GM18498 (cell line): ENCODE measurements around the gene SIGLEC11.
A peak's percentile ranks its signal among the peaks of the same experiment; 100 is the strongest.
"Not testable (repeated sequence)": the region's sequence is repeated elsewhere in the genome, so short reads cannot be mapped to it uniquely, and the experiment has no call there.

Source experiments
- ATAC-seq: cut with Tn5 transposase; IDR thresholded peaks from one replicate; pipeline ENCODE4 v1.9.1; 2021; ENCODE audit warnings: mild to moderate bottlenecking, moderate library complexity; ENCODE audit not compliant: unreplicated experiment

Gene SIGLEC11

DNA sequence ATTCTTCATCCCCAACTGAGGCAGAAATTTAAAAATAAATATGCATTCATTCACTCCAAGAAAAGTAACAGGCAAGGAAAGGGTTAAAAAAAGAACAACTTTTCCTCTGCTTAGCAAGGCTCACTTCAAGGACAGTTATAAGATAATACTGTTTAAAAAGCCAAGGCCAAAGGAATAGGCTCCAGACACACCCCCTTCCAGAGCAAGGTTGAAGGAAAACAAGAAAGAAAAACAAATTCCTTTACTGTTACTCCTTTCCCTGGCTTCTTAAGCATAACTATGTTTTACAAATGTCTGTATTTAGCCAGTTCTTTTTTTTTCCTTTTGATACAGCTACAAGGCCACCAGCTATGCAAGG is 8.5 kb downstream of the SIGLEC11 start:
- ATAC-seq = no peak

DNA sequence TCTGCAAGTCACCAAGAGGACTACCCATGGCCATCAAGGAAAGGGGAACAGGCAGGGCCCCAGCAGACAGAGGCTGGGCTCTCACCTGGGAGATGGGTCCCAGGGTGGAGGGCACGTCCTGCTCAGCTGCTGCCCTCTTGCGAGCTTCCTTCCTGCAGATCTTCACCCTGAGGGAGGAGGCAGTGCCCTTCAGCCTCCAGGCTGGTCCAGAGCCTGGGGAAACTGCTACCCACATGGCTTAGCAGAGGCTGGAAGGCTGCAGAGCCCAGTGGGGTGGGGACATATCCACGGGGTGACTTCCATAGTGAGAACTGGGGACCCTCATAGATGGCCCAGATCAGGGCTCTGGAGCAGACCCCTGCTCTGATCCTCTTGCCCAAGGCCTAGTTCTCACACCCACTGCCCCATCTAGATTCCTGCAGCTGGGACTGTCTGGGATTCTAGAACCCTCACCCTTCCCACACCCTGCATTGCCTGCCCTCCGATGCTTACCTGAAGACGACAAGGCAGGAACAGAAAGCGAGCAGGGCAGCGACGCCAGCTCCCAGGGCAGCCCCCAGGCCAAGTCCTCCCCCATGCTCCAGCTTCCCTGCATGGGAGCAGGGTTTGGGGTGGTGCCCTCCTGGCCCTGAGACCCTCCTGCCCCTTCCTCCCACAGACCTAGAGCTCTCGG is 9.0 kb downstream of the SIGLEC11 start:
- ATAC-seq = no peak

DNA sequence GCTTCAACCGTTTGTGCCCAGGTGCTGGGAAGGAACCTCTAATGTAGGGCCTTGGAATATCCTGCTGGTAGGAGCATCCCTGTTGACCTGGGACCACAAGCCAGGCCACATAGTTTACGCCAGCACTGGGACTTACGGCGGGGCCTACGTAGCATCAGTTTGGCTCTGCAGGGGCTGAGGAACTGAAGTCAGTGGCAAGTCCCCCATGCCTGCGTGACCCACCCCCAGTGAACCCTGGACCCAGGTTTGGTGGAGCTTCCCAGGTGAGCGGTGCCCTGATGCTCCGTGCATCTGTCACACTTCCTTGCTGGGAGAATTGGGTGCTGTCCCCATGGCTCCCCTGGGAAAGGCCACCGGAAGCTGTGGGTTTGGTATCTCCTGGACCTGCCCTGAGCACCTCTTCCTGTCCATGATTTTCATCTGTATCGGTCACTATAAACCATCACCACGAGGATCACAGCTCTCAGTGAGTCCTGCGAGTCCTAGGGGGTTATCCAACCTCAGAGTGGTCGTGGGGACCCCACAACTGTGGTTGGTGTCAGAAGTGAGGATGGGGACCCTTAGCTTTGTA is 9.9 kb downstream of the SIGLEC11 start:
- no peak for ATAC-seq

DNA sequence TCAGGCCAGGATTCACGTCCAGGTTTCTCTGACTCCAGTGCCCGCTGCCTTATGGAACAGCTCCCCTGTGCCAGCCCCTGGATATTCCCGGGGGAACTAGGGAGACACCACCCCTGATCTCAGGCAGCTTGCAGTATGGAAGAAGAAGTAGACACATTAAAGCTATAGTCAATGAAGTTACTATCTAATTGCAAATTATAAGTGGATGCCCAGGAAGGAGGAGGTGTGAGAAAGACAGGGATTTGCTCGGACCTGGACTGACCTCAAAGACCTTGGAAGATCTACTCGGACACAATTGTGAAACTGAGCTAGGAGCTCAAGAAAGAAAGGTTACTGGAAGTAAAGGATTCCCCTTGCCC is 10.4 kb downstream of the SIGLEC11 start:
- ATAC-seq = no peak

DNA sequence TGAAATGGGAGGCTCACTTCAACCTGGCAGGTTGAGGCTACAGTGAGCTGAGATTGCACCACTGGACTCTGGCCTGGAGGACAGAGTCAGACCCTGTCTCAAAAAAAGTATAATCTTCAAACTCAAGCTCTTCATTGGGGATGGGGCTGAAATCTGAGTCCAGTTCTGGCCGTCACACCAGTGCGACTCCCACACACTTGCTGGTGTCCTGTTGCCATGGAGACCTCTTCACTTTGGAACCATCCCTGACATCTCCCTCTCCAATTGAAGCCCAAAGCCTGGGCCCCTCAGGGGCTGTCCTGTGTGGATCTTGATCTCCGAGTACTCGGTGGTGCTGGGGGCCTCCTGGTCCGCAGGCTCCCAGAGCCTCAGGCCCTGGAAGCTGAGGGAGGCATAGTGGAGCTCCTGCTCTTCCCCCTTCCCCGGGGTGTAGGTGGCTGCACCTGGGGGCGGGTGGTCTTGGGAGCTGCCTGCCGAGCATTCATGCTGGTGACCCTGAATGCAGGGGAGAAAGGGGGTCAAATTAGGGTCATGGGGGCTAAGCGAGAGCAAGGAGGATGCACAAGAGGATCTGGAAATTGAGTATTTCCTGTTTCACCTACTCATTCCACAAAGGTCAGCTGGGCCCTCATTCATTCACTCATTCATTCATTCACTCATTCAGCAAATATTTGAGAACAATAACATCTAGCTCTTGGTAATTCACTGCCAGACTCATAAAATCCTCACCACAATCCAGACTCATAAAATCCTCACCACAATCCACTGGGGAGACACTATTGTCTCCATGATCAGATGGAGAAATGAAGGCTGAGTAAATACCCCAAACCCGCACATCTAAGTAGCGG is 11.0 kb downstream of the SIGLEC11 start:
- no peak for ATAC-seq

DNA sequence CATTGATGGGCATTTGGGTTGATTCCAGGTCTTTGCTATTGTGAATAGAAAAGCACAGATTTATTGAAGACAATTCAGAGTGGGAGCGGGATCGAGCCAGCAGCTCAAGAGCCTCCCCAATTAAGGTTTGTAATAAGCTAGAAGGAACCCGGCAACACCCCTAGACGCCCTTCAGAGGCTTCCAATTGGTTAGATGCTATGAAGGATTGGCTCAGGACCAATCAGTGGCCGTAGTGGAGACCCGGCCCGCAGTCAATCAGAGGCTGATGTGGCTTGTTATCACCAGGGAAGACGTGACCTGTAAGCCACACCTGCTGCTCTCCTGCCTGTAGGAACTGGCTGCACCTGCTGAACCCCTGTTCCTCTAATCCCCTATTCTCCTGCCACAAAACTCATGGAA is 14.6 kb downstream of the SIGLEC11 start:
- ATAC-seq = no peak

DNA sequence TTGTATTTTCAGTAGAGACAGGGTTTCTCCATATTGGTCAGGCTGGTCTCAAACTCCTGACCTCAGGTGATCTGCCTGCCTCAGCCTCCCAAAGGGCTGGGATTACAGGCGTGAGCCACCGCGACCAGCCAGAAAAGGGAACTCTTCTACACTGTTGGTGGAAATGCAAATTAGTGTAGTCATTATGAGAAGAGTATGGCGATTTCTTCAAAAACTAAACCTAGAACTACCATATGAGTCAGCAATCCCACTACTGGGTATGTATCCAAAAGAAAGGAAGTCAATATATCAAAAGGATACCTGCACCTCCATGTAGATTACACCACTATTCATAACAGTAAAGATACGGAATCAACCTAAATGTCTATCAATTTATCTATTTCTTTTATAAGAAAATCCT is 16.4 kb downstream of the SIGLEC11 start:
- not testable (repeated sequence) for ATAC-seq

DNA sequence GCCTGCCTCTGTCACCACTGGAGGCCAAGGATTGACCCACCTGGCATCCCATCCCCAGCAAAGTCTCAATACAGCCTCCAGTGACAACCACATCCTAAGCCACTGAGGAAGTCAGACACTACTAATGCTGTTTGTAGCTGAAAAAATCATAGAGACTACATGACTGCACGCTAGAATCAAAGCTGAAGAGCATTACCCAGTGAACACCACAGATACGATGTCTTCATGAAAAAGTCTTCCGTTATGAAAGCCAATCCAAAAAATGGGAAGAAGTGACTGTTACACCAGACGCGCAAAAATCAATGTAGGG is 20.5 kb downstream of the SIGLEC11 start:
- ATAC-seq = no peak

DNA sequence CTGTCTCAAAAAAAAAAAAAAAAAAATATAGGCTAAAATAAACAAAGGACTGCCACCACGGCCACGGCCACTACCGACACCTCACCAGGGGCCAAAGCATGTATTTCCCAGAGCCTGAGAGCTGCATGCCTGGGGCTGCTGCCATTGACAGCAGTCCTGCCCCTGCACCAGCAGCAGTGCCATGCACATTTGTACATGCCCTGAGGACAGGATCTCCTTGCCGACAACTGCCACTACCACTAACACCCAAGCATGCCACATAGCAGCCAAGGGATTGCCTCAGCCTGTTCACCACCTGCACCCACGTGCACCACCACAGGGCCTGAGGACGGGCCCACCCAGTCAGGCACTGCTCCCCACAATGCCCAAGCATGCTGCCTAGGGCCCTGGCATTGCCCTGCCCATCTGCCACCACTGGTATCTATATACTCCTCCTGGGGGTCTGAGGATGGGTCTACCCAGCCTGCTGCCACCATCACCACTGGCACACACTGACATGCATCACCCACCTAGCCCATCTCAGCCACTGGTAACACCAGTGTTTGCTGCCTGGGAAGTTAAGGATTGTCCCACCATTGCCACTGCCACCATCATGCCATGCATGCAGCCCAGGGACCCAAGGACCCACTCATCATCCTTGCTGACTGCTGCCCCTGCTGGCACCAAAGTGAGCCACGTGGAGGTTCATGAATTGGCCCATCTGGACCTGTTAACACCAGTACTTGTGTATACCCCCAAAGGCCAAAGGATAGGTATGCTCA is 21.1 kb downstream of the SIGLEC11 start:
- ATAC-seq = no peak

DNA sequence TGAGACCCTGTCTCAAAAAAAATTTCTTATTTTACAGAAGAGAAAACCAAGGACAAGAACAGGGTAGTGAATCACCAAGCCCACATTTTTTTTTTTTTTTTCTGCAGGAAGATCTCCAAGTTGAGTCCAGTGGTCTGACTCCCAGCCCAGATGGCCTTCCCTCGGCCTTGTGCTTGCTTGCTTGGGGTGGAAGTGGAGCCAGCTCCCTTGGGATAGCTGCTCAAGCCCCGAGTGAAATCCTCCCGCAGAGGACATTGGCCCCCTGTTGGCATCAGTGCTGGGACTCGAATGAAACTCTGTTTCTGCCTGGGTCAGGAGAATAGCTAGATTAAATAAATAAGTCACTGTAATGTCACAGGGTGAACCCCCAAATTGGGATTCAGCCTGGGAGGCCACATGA is 22.3 kb downstream of the SIGLEC11 start:
- no peak for ATAC-seq

DNA sequence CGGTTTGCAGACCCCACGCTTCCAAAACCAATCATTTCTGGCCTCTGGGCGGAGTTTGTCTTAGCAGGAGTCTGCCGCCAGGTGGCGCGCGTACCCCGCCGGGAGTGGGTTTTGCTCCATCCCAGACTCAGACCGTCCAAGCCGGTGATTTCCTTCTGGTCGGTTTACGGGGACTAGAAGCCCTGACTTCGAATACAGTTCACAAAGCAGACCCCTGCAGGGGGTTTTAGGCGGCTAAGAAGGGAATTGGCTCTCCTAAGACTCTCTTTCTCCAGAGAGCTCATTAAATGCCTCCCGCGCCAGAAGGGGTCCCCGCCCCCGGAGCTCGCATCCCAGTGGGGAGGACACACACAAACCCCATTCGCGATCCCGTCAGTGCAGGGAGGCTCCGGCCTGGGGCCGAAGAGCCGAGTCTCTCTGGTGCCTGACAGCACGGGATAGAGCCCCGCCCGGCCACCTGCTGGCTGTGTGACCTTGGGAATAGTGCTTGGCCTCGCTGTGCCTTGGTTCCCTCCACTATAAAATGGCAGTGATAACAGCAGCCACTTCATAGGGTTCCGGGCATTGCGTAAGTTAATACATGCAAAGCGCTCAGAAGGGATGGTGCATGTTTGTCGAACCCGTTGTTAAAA is 23.1 kb downstream of the SIGLEC11 start:
- no peak for ATAC-seq

DNA sequence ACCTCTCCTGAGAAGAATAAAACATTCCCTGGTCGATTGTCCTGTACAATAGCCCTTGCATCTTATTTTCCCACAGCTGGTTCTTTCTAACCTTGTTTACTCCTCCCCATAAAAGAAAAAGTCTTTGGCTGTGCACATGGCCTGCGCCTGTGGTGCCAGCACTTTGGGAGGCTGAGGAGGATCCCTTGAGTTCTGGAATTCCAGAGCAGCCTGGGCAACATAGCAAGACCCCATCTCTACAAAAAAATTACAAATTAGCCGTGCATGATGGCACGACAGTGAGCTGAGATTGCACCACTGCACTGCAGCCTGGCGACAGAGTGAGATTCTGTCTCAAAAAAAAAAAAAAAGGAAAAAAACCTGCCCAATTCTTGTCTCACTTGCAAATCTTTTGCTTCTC is 24.4 kb downstream of the SIGLEC11 start:
- no peak for ATAC-seq

DNA sequence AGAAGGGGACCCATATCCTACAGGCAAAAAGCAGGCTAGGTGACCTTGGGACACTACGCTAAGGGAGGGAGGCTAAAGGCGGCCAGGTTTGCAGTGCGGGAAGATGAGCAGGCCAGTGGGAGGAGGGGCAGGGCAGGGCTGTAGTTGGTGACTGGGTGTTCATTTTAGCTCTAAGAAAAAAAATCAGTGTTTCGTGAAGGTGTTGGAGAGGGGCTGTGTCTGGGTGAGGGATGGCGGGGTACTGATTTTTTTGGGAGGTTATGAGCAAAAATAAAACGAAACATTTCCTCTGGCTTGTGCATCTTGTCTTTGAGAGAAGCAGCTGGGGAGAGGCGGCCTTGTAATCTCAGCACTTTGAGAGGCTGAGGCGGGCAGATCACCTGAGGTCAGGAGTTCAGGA is 27.3 kb downstream of the SIGLEC11 start:
- ATAC-seq = no peak

DNA sequence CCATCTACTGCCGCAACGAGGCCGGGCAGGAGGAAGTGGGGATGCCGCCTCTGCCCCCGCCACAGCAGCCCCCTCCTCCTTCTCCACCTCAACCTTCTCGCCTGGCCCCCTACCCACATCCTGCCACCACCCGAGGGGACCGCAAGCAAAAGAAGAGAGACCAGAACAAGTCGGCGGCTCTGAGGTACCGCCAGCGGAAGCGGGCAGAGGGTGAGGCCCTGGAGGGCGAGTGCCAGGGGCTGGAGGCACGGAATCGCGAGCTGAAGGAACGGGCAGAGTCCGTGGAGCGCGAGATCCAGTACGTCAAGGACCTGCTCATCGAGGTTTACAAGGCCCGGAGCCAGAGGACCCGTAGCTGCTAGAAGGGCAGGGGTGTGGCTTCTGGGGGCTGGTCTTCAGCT is 28.2 kb downstream of the SIGLEC11 start:
- no peak for ATAC-seq

DNA sequence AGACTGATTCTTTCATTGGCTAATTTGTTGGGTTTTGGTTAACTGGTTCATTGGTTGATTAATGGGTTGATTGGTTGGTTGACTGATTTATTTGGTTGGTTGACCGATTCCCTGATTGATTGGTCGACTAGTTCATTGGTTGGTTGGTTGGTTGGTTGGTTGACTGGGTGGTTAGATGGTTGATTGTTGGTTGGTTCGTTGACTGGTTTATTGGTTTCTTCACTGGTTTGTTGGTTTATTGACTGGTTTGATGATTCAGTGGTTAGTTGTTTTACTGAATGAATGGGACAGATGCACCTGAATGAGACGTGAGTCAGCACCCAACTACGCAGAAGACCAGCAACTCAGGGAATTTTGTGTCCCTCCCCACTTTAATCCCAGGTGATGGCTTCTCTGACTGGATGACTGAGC is 28.9 kb downstream of the SIGLEC11 start:
- ATAC-seq = no peak

DNA sequence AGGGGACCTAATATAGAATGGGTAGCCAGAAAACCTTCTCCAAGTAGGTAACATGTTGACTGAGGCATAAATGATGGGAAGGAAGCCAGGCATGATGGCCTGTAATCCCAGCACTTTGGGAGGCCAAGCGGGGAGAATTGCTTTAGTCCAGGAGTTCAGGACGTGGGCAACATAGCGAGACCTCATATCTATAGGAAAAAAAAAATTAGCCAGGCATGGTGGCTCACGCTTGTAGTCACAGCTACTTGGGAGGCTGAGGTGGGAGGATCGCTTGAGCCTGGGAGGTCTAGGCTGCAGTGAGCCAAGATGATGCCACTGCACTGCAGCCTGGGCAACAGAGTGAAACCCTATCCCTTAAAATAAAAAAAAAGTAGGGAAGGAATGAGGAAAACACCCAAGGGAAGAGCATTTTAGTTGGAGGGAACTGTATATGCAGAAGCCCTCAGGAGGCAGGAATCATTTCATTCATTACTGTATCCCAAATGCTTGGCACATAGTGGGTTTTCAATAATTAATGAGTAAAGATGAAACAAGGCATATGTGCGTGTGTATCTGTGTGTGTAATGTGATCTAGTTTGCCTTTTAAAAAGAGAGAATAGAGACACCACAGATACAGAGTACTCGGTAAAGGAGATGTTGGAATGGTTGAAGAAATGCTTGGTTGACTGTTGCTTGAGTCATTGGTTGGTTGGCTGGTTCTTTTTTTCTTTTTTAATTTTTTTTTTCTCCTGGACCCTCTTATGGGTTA is 29.5 kb downstream of the SIGLEC11 start:
- ATAC-seq = no peak

DNA sequence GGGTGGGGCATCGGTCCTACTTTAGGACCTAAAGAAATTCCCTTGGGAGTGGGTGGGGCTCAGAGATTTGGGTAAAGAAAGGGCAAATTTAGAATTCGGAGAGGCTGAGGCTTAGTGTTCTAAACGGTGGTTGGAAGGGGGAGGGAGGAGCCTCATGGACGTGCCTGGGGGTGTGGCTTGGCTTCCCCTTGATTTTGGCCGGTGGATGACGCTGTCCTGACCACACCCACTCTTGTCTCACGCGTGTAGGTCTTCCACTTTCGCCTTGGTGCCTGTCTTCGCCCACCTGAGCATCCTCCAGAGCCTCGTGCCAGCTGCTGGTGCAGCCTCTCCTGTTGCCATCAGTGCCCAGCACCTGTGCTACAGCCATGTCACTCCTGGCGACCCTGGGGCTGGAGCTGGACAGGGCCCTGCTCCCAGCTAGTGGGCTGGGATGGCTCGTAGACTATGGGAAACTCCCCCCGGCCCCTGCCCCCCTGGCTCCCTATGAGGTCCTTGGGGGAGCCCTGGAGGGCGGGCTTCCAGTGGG is 30.4 kb downstream of the SIGLEC11 start:
- ATAC-seq = no peak

DNA sequence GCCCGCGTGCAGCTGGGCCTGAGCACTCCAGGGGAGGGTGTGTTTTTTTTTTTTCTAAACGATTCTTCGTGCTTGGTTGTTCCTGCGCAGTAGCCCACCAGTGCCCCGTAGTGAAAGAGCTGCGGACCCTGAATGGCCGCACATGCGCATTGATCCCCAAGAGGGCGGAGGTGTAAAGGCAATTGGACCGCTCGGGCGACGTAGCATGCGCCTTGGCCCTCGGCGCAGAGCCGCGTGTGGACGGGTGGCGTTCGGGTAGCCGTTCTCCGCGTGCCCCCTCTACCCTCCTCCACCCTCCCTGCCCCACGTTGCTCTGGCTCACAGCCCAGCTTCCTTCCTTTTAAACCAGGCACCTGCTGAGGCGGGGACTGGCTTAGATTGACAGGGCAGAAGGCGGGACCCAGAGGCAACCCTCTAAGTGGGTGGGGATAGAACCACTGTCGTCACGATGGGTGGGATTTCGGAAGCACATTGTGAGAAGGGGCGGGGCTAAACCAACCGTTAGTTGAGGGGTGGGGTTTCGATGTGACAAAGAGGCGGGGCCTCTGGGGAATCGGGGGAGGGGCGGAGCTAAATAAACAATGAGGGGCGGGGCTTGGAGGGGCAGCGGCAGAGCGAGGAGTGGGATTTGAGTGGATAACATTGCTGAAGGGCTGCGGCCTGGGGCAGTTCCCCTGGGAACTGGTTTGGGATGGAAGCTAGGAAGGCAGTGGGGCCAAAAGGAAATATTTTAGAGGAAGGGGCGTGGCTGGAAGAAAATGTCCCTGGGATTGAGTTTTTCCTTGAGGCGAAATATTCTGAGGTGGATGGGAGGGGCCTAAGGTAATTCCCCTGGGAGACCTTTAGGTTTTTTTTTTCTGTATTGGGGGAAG is 31.1 kb downstream of the SIGLEC11 start:
- ATAC-seq = peak; percentile 75

DNA sequence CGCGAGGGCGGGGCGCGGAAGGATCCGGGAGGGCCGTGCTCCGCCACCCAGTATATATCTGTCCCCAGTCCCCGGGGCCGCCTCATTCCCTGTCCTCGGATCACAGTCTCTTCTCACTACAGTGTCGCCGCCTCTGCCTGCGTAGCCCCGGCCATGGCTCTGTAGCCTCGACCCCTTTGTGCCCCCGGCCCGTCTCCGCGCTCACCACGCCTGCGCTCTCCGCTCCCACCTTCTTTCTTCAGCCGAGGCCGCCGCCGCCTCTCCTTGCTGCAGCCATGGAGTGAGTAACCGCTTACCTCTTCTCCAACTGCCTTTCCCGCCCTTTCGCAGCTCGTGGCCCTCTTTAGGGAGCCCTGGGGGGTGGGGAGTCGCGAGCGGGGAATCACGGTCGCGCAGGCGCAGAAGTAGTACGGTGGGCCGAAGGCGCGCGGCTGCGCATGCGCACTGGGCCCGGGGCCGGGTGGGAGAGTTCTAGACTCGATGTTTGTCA is 31.8 kb downstream of the SIGLEC11 start, which contains the start of the genes ATF5 and NUP62:
ATF5 (plus strand) TSS at position 85 of the 490 bp plus-strand sequence. CDS start 1,646 bp downstream, outside the sequence.
NUP62 (minus strand) TSS at position 384 of the 490 bp plus-strand sequence. CDS start 19,697 bp downstream, outside the sequence.
- ATAC-seq = peak; percentile 58
